Cardiac fibroblast (primary cell): ENCODE data around the gene RPL15.

Source experiments
- DNase-seq, 2 donors: peaks; one replicate each; pipeline versions ENCODE4 v3.0.0 to v3.0.0-alpha.2; 2010; ENCODE audit warnings: low read depth in 2 of 2
- H3K4me3 ChIP-seq, 2 donors: replicated peaks in 1 of 2; 1 replicate in 1 of 2; 2 replicates in 1 of 2; pipeline ENCODE4 v1.5.1; 2011; ENCODE audit warnings: low read depth in 2 of 2, low read length in 2 of 2, mild to moderate bottlenecking in 2 of 2, moderate library complexity in 1 of 2
- TF ChIP-seq, protein P1 (sequence below): IDR thresholded peaks from one replicate; pipeline ENCODE4 v1.5.1; 2011; ENCODE audit warnings: low read depth, mild to moderate bottlenecking, low read length, inconsistent platforms

RPL15 gene

DNA sequence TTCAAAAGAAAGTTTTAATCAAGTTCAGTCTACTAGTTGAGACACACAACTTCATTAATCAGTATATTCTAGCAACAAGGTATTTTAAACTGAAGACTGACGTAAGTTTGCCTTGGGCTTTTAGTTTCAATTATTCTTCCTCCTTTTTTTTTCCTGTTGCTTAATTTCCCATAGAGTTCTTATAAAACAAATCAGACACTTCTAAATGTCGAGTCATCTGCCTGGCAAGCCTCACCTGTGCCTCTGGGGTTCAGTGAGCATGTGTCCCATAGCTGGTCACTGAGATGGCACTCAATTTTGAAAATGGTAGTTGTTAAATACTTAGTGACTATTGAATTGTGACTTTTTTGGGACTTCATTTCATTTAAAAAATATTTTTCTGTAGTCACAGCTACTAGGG is 27.5 kb upstream of the RPL15 start:
- TF ChIP-seq, protein P1, sequence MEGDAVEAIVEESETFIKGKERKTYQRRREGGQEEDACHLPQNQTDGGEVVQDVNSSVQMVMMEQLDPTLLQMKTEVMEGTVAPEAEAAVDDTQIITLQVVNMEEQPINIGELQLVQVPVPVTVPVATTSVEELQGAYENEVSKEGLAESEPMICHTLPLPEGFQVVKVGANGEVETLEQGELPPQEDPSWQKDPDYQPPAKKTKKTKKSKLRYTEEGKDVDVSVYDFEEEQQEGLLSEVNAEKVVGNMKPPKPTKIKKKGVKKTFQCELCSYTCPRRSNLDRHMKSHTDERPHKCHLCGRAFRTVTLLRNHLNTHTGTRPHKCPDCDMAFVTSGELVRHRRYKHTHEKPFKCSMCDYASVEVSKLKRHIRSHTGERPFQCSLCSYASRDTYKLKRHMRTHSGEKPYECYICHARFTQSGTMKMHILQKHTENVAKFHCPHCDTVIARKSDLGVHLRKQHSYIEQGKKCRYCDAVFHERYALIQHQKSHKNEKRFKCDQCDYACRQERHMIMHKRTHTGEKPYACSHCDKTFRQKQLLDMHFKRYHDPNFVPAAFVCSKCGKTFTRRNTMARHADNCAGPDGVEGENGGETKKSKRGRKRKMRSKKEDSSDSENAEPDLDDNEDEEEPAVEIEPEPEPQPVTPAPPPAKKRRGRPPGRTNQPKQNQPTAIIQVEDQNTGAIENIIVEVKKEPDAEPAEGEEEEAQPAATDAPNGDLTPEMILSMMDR: no peak
- DNase-seq: no peak
- no peak overlapping the region for H3K4me3 ChIP-seq

- TF ChIP-seq, protein P1: no peak
- no peak overlapping the region for H3K4me3 ChIP-seq
- no peak for DNase-seq
Observed at GRCh38 chr3:23889950-23890349, 27.0 kb upstream of the RPL15 start.

DNA sequence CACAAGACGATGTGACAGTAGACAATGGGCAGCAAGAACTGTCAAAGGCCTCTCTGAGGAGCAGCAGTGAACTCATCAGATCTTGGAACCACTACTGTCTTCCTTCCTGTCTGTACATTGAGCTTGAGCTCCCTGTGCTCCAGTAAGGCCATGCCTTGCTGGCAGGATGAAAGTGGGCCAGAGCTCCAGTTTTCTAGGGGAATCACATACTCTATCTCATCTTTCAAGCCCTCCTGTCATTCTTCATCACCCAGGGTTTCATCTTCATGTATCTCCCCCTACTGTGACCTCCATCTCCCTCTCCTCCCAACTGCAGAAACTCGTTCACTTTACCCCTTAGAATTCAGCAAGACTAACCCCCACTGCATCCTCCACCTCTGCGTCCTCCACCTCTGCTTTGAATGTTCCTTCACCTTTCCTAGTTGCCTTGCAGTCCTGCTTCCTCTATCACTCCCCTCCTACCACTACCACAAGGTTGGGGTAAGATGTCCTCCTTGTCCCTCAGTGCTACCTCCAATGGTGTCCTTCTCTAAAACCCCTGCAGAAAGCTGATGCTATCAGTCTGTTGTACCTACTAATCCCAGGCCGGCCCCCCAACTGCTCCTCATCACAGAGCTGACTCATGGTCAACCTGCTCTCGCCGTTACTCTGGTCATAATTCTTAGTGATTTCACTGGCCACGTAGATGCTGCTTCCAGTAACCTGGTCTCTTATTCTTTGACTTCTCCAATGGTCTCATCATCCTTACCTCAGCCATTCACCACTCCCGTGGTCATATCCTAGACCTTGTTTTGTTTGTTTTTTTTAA is 22.5 kb upstream of the RPL15 start:
- TF ChIP-seq, protein P1: no peak
- DNase-seq: no peak
- H3K4me3 ChIP-seq: no peak overlapping the region

DNA sequence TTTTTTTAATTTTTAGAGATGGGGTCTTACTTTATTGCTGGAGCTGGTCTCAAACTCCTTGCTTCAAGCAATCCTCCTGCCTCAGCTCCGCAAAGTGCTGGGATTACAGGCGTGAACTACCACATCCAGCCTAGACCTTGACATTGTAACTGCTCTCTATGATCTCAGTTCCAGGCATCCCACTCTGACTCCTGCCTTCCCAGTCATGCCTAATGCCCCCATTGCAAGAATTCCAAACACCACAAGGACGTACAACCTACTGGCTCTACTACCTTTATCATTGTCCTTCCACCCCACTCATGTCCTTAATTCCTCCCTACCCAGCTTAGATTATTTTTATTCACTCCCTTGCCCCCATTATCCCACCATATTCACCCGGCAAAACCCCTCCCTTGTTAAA is 21.8 kb upstream of the RPL15 start:
- DNase-seq: no peak
- TF ChIP-seq, protein P1: no peak
- H3K4me3 ChIP-seq: no peak overlapping the region

DNA sequence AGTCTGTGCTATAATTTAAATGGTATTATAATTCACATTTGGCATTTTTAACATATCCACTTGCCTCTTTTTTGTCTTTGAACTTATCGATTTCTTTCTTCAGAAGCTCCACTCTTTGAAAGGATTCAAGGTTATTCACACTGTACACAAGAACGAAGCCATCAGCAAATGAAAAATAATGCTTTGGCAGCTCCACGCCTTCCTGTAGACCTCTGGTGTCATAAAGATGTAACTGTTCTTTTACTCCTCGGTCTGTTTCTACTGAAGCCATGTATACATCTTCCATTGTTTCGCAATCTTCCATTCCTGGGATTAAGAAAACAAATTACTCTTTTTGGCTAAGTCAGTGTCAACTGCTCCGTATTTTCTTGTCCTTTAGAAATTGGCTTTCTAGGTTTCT is 16.2 kb upstream of the RPL15 start:
- TF ChIP-seq, protein P1: no peak
- H3K4me3 ChIP-seq: no peak overlapping the region
- DNase-seq: peak; percentile 32 to 65

DNA sequence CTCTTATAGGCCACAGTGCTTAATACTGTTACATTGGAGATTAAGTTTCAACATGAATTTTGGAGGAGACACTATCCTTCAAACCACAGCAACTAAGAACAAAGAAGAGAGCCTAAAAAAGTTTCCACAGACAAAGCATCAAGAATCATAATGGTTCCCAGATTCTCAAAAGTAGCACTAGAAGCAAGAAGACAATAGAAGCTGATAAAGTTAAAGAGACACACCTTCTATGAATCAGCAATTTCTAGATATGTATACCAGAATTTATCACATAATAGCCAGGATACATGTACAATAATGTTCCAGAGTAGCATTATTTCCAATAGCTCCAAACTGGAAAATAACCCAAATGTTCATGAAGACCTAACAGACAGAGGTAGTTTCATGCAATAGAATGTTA is 12.4 kb upstream of the RPL15 start:
- TF ChIP-seq, protein P1: no peak
- no peak overlapping the region for H3K4me3 ChIP-seq
- no peak for DNase-seq

GRCh38 chr3:23909341-23909740 is 7.6 kb upstream of the RPL15 start:
- H3K4me3 ChIP-seq: no peak overlapping the region
- TF ChIP-seq, protein P1: no peak
- DNase-seq: no peak
